Measurements from ENCODE around the gene GLRB. TPM values are rescaled to one million over a fixed set of nuclear protein-coding genes. Genes with fewer than 3 reads are reported as not detected.

Gene GLRB
- total and polyA plus RNA-seq, 11 donors = 3.2 to 21.7 (median 13.0) TPM

DNA sequence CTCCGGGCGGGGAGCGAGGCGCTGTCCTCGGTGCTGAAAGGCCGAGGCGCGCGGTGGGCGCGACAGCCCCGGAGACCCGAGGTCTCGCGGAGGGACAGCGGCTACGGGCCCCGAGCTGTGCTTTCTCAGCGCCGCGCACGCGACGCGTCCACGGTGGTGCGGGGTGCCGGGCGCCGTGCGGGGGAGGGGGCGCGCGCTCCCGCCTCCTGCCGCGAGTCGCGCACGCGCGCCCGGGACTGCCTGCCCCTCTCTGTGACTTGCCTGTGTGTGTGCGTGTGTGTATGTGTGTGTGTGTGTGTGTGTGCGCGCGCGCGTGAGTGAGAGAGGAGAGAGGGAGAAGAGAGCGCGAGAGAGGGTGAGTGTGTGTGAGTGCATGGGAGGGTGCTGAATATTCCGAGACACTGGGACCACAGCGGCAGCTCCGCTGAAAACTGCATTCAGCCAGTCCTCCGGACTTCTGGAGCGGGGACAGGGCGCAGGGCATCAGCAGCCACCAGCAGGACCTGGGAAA is 144.5 kb downstream of the GLRB start, which contains the start of gene GRIA2:
Gene GRIA2 (plus strand): TSS at position 358 of the 511 bp plus-strand sequence. CDS start 315 bp downstream, outside the sequence.
- no peak for TF ChIP-seq POLR2A (IDR thresholded peaks at IDR 0.05)
- TF ChIP-seq, protein P1, sequence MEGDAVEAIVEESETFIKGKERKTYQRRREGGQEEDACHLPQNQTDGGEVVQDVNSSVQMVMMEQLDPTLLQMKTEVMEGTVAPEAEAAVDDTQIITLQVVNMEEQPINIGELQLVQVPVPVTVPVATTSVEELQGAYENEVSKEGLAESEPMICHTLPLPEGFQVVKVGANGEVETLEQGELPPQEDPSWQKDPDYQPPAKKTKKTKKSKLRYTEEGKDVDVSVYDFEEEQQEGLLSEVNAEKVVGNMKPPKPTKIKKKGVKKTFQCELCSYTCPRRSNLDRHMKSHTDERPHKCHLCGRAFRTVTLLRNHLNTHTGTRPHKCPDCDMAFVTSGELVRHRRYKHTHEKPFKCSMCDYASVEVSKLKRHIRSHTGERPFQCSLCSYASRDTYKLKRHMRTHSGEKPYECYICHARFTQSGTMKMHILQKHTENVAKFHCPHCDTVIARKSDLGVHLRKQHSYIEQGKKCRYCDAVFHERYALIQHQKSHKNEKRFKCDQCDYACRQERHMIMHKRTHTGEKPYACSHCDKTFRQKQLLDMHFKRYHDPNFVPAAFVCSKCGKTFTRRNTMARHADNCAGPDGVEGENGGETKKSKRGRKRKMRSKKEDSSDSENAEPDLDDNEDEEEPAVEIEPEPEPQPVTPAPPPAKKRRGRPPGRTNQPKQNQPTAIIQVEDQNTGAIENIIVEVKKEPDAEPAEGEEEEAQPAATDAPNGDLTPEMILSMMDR (IDR thresholded peaks at IDR 0.05) = no peak
- no peaks in the 10 kb centered on the region for H3K36me3 ChIP-seq
- peak within 1 kb of the TSS in 7 of 12 donors; percentile 7 to 44 (median 25) for H3K4me3 ChIP-seq
- 2 to 12% (median 4%) methylated on average over 23 to 57 of the region's 57 CpGs for WGBS, 4 donors
- intact Hi-C loops (cut with DNase I) = no loop called here
- no peaks in the 10 kb centered on the region for H3K9me3 ChIP-seq
- H3K27ac ChIP-seq = no peak within 1 kb of the TSS
- ATAC-seq (peak in 2 of 4 donors; percentile 89 to 91), DNase-seq (peak; percentile 27 to 70 (median 40))
- peaks cover 10 to 68% (median 50%) of the 10 kb centered on the region in 9 donors for H3K27me3 ChIP-seq
- peaks cover 0 to 16% (median 4%) of the 10 kb centered on the region in 12 donors for H3K4me1 ChIP-seq

GRCh38 chr4:157221426-157221894 is 145.5 kb downstream of the GLRB start:
- 2 to 9% (median 6%) methylated on average over 24 of the region's 24 CpGs for WGBS, 4 donors
- ATAC-seq (no peak), DNase-seq (no peak)
- Histone ChIP-seq H3K27me3 (peaks cover 10 to 78% (median 50%) of the 10 kb centered on the region in 9 donors), H3K27ac (no peak overlapping the region), H3K36me3 (no peaks in the 10 kb centered on the region), H3K4me1 (peaks cover 0 to 16% (median 4%) of the 10 kb centered on the region in 12 donors), H3K4me3 (no peak overlapping the region), H3K9me3 (no peaks in the 10 kb centered on the region)
- intact Hi-C loops (cut with DNase I) = no loop called here
- TF ChIP-seq, protein P1 (IDR thresholded peaks at IDR 0.05) = no peak
- no peak for TF ChIP-seq POLR2A (IDR thresholded peaks at IDR 0.05)

Other genes starting within 250 kb of the GLRB start
- 10 to 100 TPM in 7 of 9 donors, 1 to 10 TPM in 2; 8.7 to 29.6 (median 17.3) TPM for gene PDGFC, start 104.4 kb upstream of the GLRB start, total RNA-seq
- gene PDGFC, start 104.4 kb upstream of the GLRB start, polyA plus RNA-seq = 1 to 10 TPM; 2.5 to 5.1 TPM
- under 1 TPM in 2 of 9 donors, not detected in 7; 0.17 to 0.36 TPM for gene GRIA2, start 144.6 kb downstream of the GLRB start, total RNA-seq
- not detected for gene GRIA2, start 144.6 kb downstream of the GLRB start, polyA plus RNA-seq

All from heart left ventricle (tissue), 16 donors.